ENCODE data around the gene CEP57L1. TPM values are rescaled to one million over a fixed set of nuclear protein-coding genes. Genes with fewer than 3 reads are reported as not detected.

CEP57L1 gene
- total RNA-seq, 1 experiment from 2014 or later, result 8.4 TPM

GRCh38 chr6:109074133-109074415 is 21.2 kb upstream of the CEP57L1 start:
- no peak for TF ChIP-seq CTCF (conservative IDR thresholded peaks at IDR 0.05)
- Histone ChIP-seq H3K4ac (ENCODE audit: low read depth, low read length) (no peak overlapping the region), H3K4me2 (ENCODE audit: insufficient read depth, insufficient read length, low read length) (no peak overlapping the region), H3K14ac (ENCODE audit: insufficient read depth, low read length) (no peak overlapping the region), H2BK5ac (ENCODE audit: insufficient read length, low read length) (no peak overlapping the region), H3K56ac (ENCODE audit: insufficient read length, low read depth, low read length) (no peak overlapping the region), H3K23me2 (ENCODE audit: insufficient read length, low read depth, low read length, poor library complexity, severe bottlenecking) (no peaks in the 10 kb centered on the region), H4K91ac (ENCODE audit: insufficient read length, low read depth, low read length) (no peak overlapping the region), H3K79me1 (ENCODE audit: insufficient read depth, low read depth, low read length, poor library complexity, severe bottlenecking) (no peaks in the 10 kb centered on the region), H2BK20ac (ENCODE audit: low read depth, low read length, poor library complexity, severe bottlenecking) (no peak overlapping the region), H4K5ac (ENCODE audit: insufficient read length, low read depth, low read length) (no peak overlapping the region), H4K8ac (replicated peaks; ENCODE audit: insufficient read length, low read depth, low read length) (no peak overlapping the region), H3K27me3 (ENCODE audit: insufficient read depth, low read length) (no peaks in the 10 kb centered on the region), H3K18ac (ENCODE audit: insufficient read length, low read depth, low read length) (no peak overlapping the region), H3K79me2 (ENCODE audit: insufficient read depth, low read length) (no peaks in the 10 kb centered on the region), H2BK120ac (ENCODE audit: low read depth, low read length, poor library complexity, severe bottlenecking) (no peak overlapping the region), H3K9me3 (ENCODE audit: control insufficient read depth, low read depth, low read length) (no peaks in the 10 kb centered on the region), H3K23ac (ENCODE audit: insufficient read length, low read depth, low read length) (no peak overlapping the region), H2BK15ac (ENCODE audit: low read depth, low read length) (no peak overlapping the region), H2AFZ (ENCODE audit: low read length) (no peak overlapping the region), H2BK12ac (ENCODE audit: insufficient read length, low read depth, low read length) (no peak overlapping the region), H3K4me1 (ENCODE audit: insufficient read depth, low read length) (no peaks in the 10 kb centered on the region), H4K20me1 (ENCODE audit: control insufficient read depth, insufficient read depth, insufficient read length) (no peaks in the 10 kb centered on the region), H3K27ac (ENCODE audit: insufficient read length, low read depth, low read length) (no peak overlapping the region), H2AK5ac (ENCODE audit: insufficient read length, low read length) (no peak overlapping the region), H3T11ph (ENCODE audit: low read length) (no peak overlapping the region), H3K9ac (ENCODE audit: extremely low read depth, insufficient read length, low read length) (no peak overlapping the region)
- no peaks in the 10 kb centered on the region for H3K36me3 Mint-ChIP-seq (ENCODE audit: insufficient read depth in 1 of 3, low read depth in 3 of 3)
- H3K27me3 Mint-ChIP-seq (ENCODE audit: low read depth), result no peaks in the 10 kb centered on the region
- H3K27ac Mint-ChIP-seq, result no peak overlapping the region
- no peaks in the 10 kb centered on the region for H3K9me3 Mint-ChIP-seq
- peaks cover 4% of the 10 kb centered on the region in 2 experiments for H3K4me1 Mint-ChIP-seq
- DNase-seq, result no peak
- no peak overlapping the region for H3K4me3 Mint-ChIP-seq
